Osteoblast (primary cell): ENCODE results near the gene C3orf20. TPM values are rescaled to one million over a fixed set of nuclear protein-coding genes. Genes with fewer than 3 reads are reported as not detected.

Source experiments
- DNase-seq: peaks from one replicate; pipeline ENCODE4 v3.0.0; 2011; ENCODE audit warnings: low spot score, mixed read lengths; ENCODE audit not compliant: insufficient read length; ENCODE audit errors: missing footprints
- H2AFZ ChIP-seq: 2 replicates; pipeline ENCODE4 v1.6.0; 2011; ENCODE audit warnings: mild to moderate bottlenecking, low read length
- H3K27ac ChIP-seq: 2 replicates; pipeline ENCODE4 v1.5.1; 2011; ENCODE audit warnings: mild to moderate bottlenecking, low read depth, low read length, moderate library complexity
- H3K27me3 ChIP-seq: 2 replicates; pipeline ENCODE4 v1.6.0; 2012; ENCODE audit warnings: mild to moderate bottlenecking, control low read depth, inconsistent platforms, low read length, moderate library complexity; ENCODE audit not compliant: insufficient read depth
- H3K36me3 ChIP-seq: 2 replicates; pipeline ENCODE4 v1.5.1; 2011; ENCODE audit warnings: mild to moderate bottlenecking, low read length, control low read depth, moderate library complexity; ENCODE audit not compliant: insufficient read depth
- H3K4me1 ChIP-seq: 2 replicates; pipeline ENCODE4 v1.5.1; 2011; ENCODE audit warnings: mild to moderate bottlenecking, low read length, control low read depth, moderate library complexity; ENCODE audit not compliant: insufficient read depth
- H3K4me2 ChIP-seq: 2 replicates; pipeline ENCODE4 v1.6.0; 2011; ENCODE audit warnings: mild to moderate bottlenecking, low read length; ENCODE audit not compliant: insufficient read depth
- H3K4me3 ChIP-seq: fragments of 200-600 bp; sonication (generic); 3 replicates; pipeline ENCODE4 v1.5.1; 2012; ENCODE audit warnings: mild to moderate bottlenecking, low read length, inconsistent platforms; ENCODE audit not compliant: insufficient read depth
- H3K79me2 ChIP-seq: 2 replicates; pipeline ENCODE4 v1.6.0; 2012; ENCODE audit warnings: mild to moderate bottlenecking, low read length, control low read depth, inconsistent platforms; ENCODE audit not compliant: insufficient read depth
- H3K9me3 ChIP-seq: 2 replicates; pipeline ENCODE4 v1.5.1; 2011; ENCODE audit warnings: low read depth, low read length, control low read depth
- H4K20me1 ChIP-seq: 2 replicates; pipeline ENCODE4 v1.6.0; 2012; ENCODE audit warnings: mild to moderate bottlenecking, low read length, control low read depth; ENCODE audit not compliant: insufficient read depth
- CTCF ChIP-seq: IDR thresholded peaks from 2 replicates; pipeline ENCODE4 v1.5.1; 2011; ENCODE audit warnings: mild to moderate bottlenecking, low read depth, low read length, moderate library complexity; ENCODE audit errors: extremely low read depth
- total RNA-seq: library from RNA; depleted of rRNA; stranded (reverse); fragments of >200 nt; gene quantifications from 2 replicates; pipeline ENCODE4 v1.2.3, GENCODE V29; 2012

Gene C3orf20
- total RNA-seq, 1 donor: under 0.01 TPM

- Histone ChIP-seq H3K4me2 (no peak overlapping the region), H3K9me3 (no peaks in the 10 kb centered on the region), H3K4me3 (no peak overlapping the region), H3K4me1 (no peaks in the 10 kb centered on the region), H3K27ac (no peak overlapping the region), H4K20me1 (no peaks in the 10 kb centered on the region), H3K79me2 (no peaks in the 10 kb centered on the region), H2AFZ (no peak overlapping the region), H3K27me3 (peaks cover 7% of the 10 kb centered on the region), H3K36me3 (no peaks in the 10 kb centered on the region)
- DNase-seq: no peak
- no peak for TF ChIP-seq CTCF
These were observed 118.4 kb downstream of the C3orf20 start for GRCh38 chr3:14793126-14793857.

GRCh38 chr3:14793858-14794234 lies 118.9 kb downstream of the C3orf20 start:
- Histone ChIP-seq H3K79me2 (no peaks in the 10 kb centered on the region), H3K4me2 (no peak overlapping the region), H2AFZ (no peak overlapping the region), H3K4me3 (no peak overlapping the region), H3K27me3 (peaks cover 7% of the 10 kb centered on the region), H3K27ac (no peak overlapping the region), H3K4me1 (no peaks in the 10 kb centered on the region), H3K9me3 (no peaks in the 10 kb centered on the region), H3K36me3 (no peaks in the 10 kb centered on the region), H4K20me1 (no peaks in the 10 kb centered on the region)
- no peak for TF ChIP-seq CTCF
- DNase-seq: no peak

GRCh38 chr3:14794435-14794834 lies 119.5 kb downstream of the C3orf20 start:
- H4K20me1 ChIP-seq: no peaks in the 10 kb centered on the region
- H3K4me3 ChIP-seq: no peak overlapping the region

More at GRCh38 chr3:14794435-14794834, 119.5 kb downstream of the C3orf20 start:
- no peak overlapping the region for H2AFZ ChIP-seq
- H3K4me2 ChIP-seq: no peak overlapping the region
- H3K4me1 ChIP-seq: no peaks in the 10 kb centered on the region
- no peaks in the 10 kb centered on the region for H3K9me3 ChIP-seq
- peaks cover 7% of the 10 kb centered on the region for H3K27me3 ChIP-seq
- DNase-seq: no peak
- H3K27ac ChIP-seq: no peak overlapping the region
- no peaks in the 10 kb centered on the region for H3K79me2 ChIP-seq
- no peaks in the 10 kb centered on the region for H3K36me3 ChIP-seq
- no peak for TF ChIP-seq CTCF
